SH-SY5Y (cell line): Measurements from ENCODE around the gene INPP5E.

ENCODE experiments used
- GATA2 ChIP-seq: IDR thresholded peaks from 2 replicates; pipeline ENCODE4 v1.6.1; 2011; ENCODE audit warnings: mild to moderate bottlenecking, low read depth, low read length
- GATA3 ChIP-seq: IDR thresholded peaks from 2 replicates; pipeline ENCODE4 v1.6.1; 2011; ENCODE audit warnings: low read depth, mild to moderate bottlenecking, low read length, moderate library complexity

- no peak for TF ChIP-seq GATA3
- no peak for TF ChIP-seq GATA2
Observed at GRCh38 chr9:136404801-136405136, 34.9 kb downstream of the INPP5E start.
